Measurements from ENCODE around the gene MDN1.

The MDN1 gene

DNA sequence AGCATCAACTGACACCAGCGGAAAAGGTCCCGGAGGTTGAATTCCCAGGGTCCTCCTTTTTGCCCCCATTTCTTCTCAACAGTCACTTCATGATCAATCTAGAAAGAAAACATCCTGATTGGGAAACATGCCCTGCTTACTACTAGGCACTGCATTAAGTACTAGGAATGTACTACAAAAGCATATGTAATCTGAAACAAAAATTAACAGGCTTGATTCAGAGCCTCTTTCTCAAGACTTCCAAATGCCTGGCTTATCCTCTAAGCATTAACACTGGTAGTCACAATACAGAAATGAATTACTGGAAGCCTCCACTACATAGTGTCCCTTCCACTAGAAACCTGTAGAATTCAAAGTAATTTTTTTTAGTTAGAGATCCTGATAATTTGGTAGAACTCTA is 96.5 kb downstream of the MDN1 start:
- Mint-ChIP-seq H3K27me3 (no peaks in the 10 kb centered on the region), H3K27ac (no peak overlapping the region), H3K4me1 (no peaks in the 10 kb centered on the region), H3K36me3 (peaks cover 45% of the 10 kb centered on the region), H3K9me3 (no peaks in the 10 kb centered on the region), H3K4me3 (no peak overlapping the region)
- CTCF ChIA-PET: no interaction called here
- no peak for DNase-seq

DNA sequence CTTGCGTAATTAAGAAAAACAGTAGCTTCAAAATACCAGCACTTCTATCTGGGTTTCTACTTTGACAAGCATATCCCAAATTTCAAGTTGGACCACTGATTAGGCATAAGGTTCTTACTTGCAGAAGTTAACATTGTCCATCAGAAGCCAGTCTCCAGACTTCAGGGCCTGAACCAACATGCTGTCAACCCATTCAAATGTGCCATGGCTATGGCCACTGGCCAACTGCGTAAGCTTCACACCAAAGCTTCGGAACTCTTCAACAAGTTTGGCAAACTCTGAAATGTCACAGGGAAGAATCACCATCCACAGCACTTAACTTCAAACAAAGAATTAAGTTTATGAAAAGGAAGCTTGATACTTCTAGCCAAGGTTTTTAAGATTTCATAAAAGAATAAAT is 103.1 kb downstream of the MDN1 start:
- no peak overlapping the region for H3K27ac Mint-ChIP-seq

GRCh38 chr6:89711801-89712200 is 107.8 kb downstream of the MDN1 start:
- H3K36me3 Mint-ChIP-seq: peaks cover 68% of the 10 kb centered on the region
- H3K27ac Mint-ChIP-seq: no peak overlapping the region
- no peaks in the 10 kb centered on the region for H3K4me1 Mint-ChIP-seq
- H3K9me3 Mint-ChIP-seq: no peaks in the 10 kb centered on the region
- no peaks in the 10 kb centered on the region for H3K27me3 Mint-ChIP-seq
- CTCF ChIA-PET: no interaction called here
- DNase-seq: no peak
- no peak overlapping the region for H3K4me3 Mint-ChIP-seq

More for the DNA sequence above, 103.1 kb downstream of the MDN1 start:
- Mint-ChIP-seq H3K36me3 (peaks cover 60% of the 10 kb centered on the region), H3K27me3 (no peaks in the 10 kb centered on the region), H3K4me3 (no peak overlapping the region), H3K9me3 (no peaks in the 10 kb centered on the region), H3K4me1 (no peaks in the 10 kb centered on the region)
- CTCF ChIA-PET: no interaction called here
- DNase-seq: no peak

- no peak for DNase-seq
- CTCF ChIA-PET: no interaction called here
- Mint-ChIP-seq H3K27ac (no peak overlapping the region), H3K4me3 (no peak overlapping the region), H3K4me1 (no peaks in the 10 kb centered on the region), H3K9me3 (no peaks in the 10 kb centered on the region), H3K27me3 (no peaks in the 10 kb centered on the region), H3K36me3 (peaks cover 48% of the 10 kb centered on the region)
These were observed 111.3 kb downstream of the MDN1 start for GRCh38 chr6:89708316-89708715.

- Mint-ChIP-seq H3K27me3 (no peaks in the 10 kb centered on the region), H3K36me3 (peaks cover 46% of the 10 kb centered on the region), H3K4me1 (no peaks in the 10 kb centered on the region), H3K9me3 (no peaks in the 10 kb centered on the region), H3K4me3 (no peak overlapping the region), H3K27ac (peak overlapping the region; percentile 21)
- CTCF ChIA-PET: interaction anchor here (0.7 to 1.4 kb wide), 3 partner anchors 17 to 258 kb away, joined by 3 read pairs; no protein-coding TSS in a partner anchor
- no peak for DNase-seq
These were observed 111.8 kb downstream of the MDN1 start for GRCh38 chr6:89707766-89708165.

DNA sequence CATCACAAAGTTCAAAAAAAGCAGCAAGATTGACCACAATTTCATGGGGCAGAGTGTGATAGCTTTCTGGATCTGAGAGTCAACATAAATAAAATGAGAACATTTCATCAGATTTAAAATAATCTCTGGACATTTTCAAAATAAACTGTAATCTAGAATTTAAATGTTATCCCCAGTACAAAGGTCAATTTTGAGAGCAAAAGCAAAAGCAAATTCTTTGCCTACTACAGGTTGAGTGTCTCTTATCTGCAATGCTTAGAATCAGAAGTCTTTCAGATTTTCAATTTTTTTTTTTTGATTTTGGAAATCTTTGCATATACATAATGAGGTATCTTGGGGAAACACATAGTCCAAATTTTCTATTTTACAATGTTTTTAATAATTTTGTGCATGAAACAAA is 113.5 kb downstream of the MDN1 start:
- no peak for DNase-seq
- Mint-ChIP-seq H3K27me3 (no peaks in the 10 kb centered on the region), H3K4me1 (no peaks in the 10 kb centered on the region), H3K9me3 (no peaks in the 10 kb centered on the region), H3K36me3 (peaks cover 45% of the 10 kb centered on the region), H3K4me3 (no peak overlapping the region), H3K27ac (no peak overlapping the region)
- CTCF ChIA-PET: no interaction called here

DNA sequence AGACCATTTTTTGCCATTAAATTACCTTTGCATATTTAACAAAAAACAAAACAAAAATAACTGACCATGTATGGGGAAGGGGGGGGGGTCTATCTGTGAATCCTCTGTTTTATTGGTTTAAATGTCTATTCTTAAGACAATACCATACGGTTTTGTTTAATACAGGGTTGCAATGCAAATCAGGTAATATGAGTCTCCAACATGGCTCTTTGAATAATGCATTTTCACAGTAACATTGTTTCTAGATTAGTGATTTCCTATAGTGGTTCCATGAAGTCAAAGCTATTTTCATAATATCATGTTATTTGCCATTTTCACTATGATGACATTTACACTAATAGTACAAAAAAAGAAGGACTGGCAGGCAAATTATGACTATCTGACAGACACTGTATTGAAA is 116.3 kb downstream of the MDN1 start:
- H3K27me3 Mint-ChIP-seq: no peaks in the 10 kb centered on the region
- no peaks in the 10 kb centered on the region for H3K4me1 Mint-ChIP-seq
- H3K36me3 Mint-ChIP-seq: peaks cover 44% of the 10 kb centered on the region
- CTCF ChIA-PET: interaction anchor here (1.6 kb wide), 1 partner anchor 90 kb away, joined by 3 read pairs; no protein-coding TSS in a partner anchor
- no peak overlapping the region for H3K27ac Mint-ChIP-seq
- DNase-seq: no peak
- no peak overlapping the region for H3K4me3 Mint-ChIP-seq
- H3K9me3 Mint-ChIP-seq: no peaks in the 10 kb centered on the region

- Mint-ChIP-seq H3K4me1 (no peaks in the 10 kb centered on the region), H3K27ac (no peak overlapping the region), H3K36me3 (peaks cover 40% of the 10 kb centered on the region), H3K4me3 (no peak overlapping the region), H3K9me3 (no peaks in the 10 kb centered on the region), H3K27me3 (no peaks in the 10 kb centered on the region)
- DNase-seq: no peak
- CTCF ChIA-PET: interaction anchor here (1.6 kb wide), 1 partner anchor 91 kb away, joined by 3 read pairs; no protein-coding TSS in a partner anchor
These were observed 117.2 kb downstream of the MDN1 start for GRCh38 chr6:89702349-89702748.

- Mint-ChIP-seq H3K27me3 (no peaks in the 10 kb centered on the region), H3K4me3 (no peak overlapping the region), H3K27ac (peak overlapping the region; percentile 7), H3K36me3 (peaks cover 60% of the 10 kb centered on the region), H3K4me1 (peaks cover 10% of the 10 kb centered on the region), H3K9me3 (no peaks in the 10 kb centered on the region)
- DNase-seq: no peak
- CTCF ChIA-PET: no interaction called here
These were observed 123.9 kb downstream of the MDN1 start for GRCh38 chr6:89695667-89696066.

DNA sequence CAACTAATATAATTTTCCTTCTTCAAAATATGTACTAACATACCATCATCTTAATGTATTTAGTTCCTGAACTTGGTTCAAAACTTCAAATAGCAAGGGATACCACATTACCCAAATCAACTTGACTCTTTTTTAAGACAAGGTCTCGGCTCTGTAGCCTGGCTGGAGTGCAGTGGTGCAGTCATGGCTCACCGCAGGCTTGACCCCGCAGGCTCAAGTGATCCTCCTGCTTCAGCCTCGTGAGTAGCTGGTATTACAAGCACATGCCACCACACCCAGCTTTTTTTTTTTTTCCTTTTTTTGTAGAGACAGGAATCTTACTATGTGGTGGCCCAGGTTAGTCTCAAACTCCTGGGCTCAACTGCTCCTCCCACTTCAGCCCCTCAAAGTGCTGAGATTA is 125.2 kb downstream of the MDN1 start:
- Mint-ChIP-seq H3K27me3 (no peaks in the 10 kb centered on the region), H3K9me3 (no peaks in the 10 kb centered on the region), H3K36me3 (peaks cover 61% of the 10 kb centered on the region), H3K4me1 (peaks cover 20% of the 10 kb centered on the region), H3K27ac (no peak overlapping the region), H3K4me3 (no peak overlapping the region)
- CTCF ChIA-PET: no interaction called here
- no peak for DNase-seq

GRCh38 chr6:89693207-89693606 is 126.4 kb downstream of the MDN1 start:
- no peak for DNase-seq
- CTCF ChIA-PET: no interaction called here
- Mint-ChIP-seq H3K27me3 (no peaks in the 10 kb centered on the region), H3K36me3 (peaks cover 61% of the 10 kb centered on the region), H3K9me3 (no peaks in the 10 kb centered on the region), H3K27ac (no peak overlapping the region), H3K4me3 (no peak overlapping the region), H3K4me1 (peaks cover 20% of the 10 kb centered on the region)

DNA sequence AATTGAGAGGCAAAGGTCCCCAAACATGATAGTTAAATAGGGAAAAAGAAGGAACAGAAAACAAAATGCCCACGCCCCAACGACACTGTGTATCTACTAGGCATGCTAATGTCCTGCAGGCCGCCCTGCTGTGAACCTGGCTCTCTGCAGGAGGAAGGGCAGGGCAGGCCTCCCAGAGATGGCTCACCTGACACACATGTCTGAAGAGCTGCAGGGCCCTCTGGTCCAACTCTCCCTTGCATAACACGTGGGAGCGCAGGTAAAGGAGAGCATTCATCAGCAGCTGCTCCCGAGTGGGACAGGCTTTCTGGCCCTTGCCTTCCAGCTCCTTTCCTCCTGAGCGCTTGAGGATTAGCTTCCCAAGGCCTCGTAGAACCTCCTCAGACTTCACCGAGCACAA is 127.3 kb downstream of the MDN1 start:
- no peak for DNase-seq
- CTCF ChIA-PET: interaction anchor here (1.3 kb wide), 1 partner anchor 260 kb away, joined by 3 read pairs; no protein-coding TSS in a partner anchor
- H3K27me3 Mint-ChIP-seq: no peaks in the 10 kb centered on the region
- no peak overlapping the region for H3K27ac Mint-ChIP-seq
- H3K4me1 Mint-ChIP-seq: peaks cover 20% of the 10 kb centered on the region
- no peak overlapping the region for H3K4me3 Mint-ChIP-seq
- no peaks in the 10 kb centered on the region for H3K9me3 Mint-ChIP-seq
- H3K36me3 Mint-ChIP-seq: peaks cover 63% of the 10 kb centered on the region

DNA sequence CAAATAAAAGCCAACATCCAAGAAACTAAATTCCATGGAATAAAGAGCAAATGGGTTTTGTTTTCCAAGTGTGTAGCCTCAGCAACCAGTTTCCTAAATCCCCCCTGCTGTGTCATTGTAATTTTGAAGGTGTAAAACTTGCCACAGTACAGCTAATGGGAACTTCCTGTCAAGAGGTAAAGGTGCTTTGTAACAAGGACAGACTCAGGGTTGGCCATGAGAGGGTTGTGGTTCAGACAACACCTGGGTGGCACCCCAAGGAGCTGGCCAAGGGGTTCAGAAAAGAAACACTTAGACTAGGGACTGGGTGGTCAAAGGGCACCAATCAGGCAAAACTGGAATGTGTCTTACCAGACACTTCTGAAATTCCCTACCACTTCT is 128.7 kb downstream of the MDN1 start:
- Mint-ChIP-seq H3K4me1 (peaks cover 20% of the 10 kb centered on the region), H3K9me3 (no peaks in the 10 kb centered on the region), H3K4me3 (no peak overlapping the region), H3K27ac (peak overlapping the region; percentile 83), H3K27me3 (no peaks in the 10 kb centered on the region), H3K36me3 (peaks cover 65% of the 10 kb centered on the region)
- CTCF ChIA-PET: interaction anchor here (0.7 kb wide), 1 partner anchor 16 kb away, joined by 3 read pairs; no protein-coding TSS in a partner anchor
- no peak for DNase-seq

GRCh38 chr6:89689732-89690131 is 129.9 kb downstream of the MDN1 start:
- no peaks in the 10 kb centered on the region for H3K9me3 Mint-ChIP-seq
- H3K36me3 Mint-ChIP-seq: peaks cover 70% of the 10 kb centered on the region
- peak overlapping the region; percentile 24 for H3K27ac Mint-ChIP-seq
- no peaks in the 10 kb centered on the region for H3K27me3 Mint-ChIP-seq
- no peak overlapping the region for H3K4me3 Mint-ChIP-seq
- H3K4me1 Mint-ChIP-seq: peaks cover 20% of the 10 kb centered on the region
- no peak for DNase-seq
- CTCF ChIA-PET: no interaction called here

GRCh38 chr6:89688328-89688727 is 131.3 kb downstream of the MDN1 start:
- peaks cover 63% of the 10 kb centered on the region for H3K36me3 Mint-ChIP-seq
- H3K9me3 Mint-ChIP-seq: no peaks in the 10 kb centered on the region
- CTCF ChIA-PET: no interaction called here
- no peak for DNase-seq
- no peak overlapping the region for H3K4me3 Mint-ChIP-seq
- peaks cover 20% of the 10 kb centered on the region for H3K4me1 Mint-ChIP-seq
- no peaks in the 10 kb centered on the region for H3K27me3 Mint-ChIP-seq
- H3K27ac Mint-ChIP-seq: no peak overlapping the region

DNA sequence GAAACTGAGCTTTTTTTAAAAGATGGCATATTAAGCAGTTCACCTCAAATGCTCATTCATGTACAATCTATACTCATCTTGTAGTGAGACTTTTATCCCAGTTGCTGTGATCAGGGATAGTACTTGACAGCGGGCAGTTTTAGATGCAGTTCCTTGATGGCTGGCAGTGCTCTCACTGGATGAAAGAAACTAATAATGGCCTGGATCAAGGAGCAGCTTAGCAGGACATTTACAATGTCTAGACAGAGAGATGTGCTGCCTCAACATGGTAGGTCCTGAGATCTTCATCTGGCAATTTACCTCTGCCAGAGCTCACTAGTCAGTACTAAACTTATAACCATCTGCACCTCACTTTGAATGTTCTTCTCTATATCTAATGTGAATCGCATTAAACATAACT is 134.3 kb downstream of the MDN1 start:
- Mint-ChIP-seq H3K9me3 (no peaks in the 10 kb centered on the region), H3K27me3 (no peaks in the 10 kb centered on the region), H3K36me3 (peaks cover 51% of the 10 kb centered on the region), H3K4me3 (no peak overlapping the region), H3K27ac (no peak overlapping the region), H3K4me1 (peaks cover 7% of the 10 kb centered on the region)
- no peak for DNase-seq
- CTCF ChIA-PET: no interaction called here

Data from activated naive CD4-positive, alpha-beta T cell treated with anti-CD3 and anti-CD28 coated beads, Interleukin-2, amount 10 ng/mL, durations not matched to agents 7 days and 5 days (primary cell).